ENCODE results near the gene DPF3. TPM values are rescaled to one million over a fixed set of nuclear protein-coding genes. Genes with fewer than 3 reads are reported as not detected.

The DPF3 gene
- total RNA-seq, 1 experiment from 2014 or later, result not detected

DNA sequence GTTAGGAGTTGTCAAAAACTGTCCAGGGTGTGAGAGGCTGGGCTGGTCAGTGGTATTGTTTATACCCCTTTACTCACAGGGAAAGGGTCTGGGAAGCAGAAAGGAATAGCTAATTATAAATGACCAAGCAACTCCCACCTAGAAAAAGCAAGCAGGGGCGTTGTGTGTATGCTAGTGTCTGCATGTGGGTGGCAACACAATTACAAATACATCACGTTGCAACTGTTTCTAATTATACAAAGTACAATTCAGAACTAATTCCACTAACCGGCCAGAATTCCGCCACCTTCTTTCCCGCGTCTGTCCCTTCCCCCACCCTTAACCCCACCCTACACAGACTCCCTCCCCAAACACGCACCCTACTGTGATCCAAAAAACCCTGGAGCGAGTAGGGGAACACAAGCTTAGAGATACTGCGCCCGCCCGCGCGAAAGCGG is 2.2 kb downstream of the DPF3 start:
- DNase-seq, result no peak
- Histone ChIP-seq H3K4me1 (replicated peaks; ENCODE audit: insufficient read depth) (0 out of 2 replicates have a peak, but pooled peaks cover 11% of the 10 kb centered on the region), H3K9me2 (ENCODE audit: insufficient read depth) (no peaks in the 10 kb centered on the region), H3F3A (ENCODE audit: insufficient read depth, low read depth) (no peaks in the 10 kb centered on the region), H3K27ac (no peak overlapping the region), H3K9me3 (ENCODE audit: insufficient read depth, low read depth) (no peaks in the 10 kb centered on the region), H2AFZ (no peak overlapping the region), H3K4me2 (no peak overlapping the region), H3K79me2 (ENCODE audit: low read depth) (no peaks in the 10 kb centered on the region), H3K4me3 (no peak overlapping the region), H3K36me3 (ENCODE audit: low read depth) (no peaks in the 10 kb centered on the region), H4K20me1 (ENCODE audit: insufficient read depth) (no peaks in the 10 kb centered on the region), H3K27me3 (ENCODE audit: insufficient read depth, low read depth) (peaks cover 63% of the 10 kb centered on the region)
- intact Hi-C loops (cut with micrococcal nuclease; ENCODE audit: unreplicated experiment), result no loop called here
- ChIA-PET CTCF (no interaction called here), POLR2A (ENCODE audit: unreplicated experiment) (no interaction called here)
- TF ChIP-seq EZH2 (IDR thresholded peaks at IDR 0.05; ENCODE audit: low read depth) (no peak), CTCF (conservative IDR thresholded peaks at IDR 0.05) (no peak)
- BruUV-seq (replicated peaks), result no TSS peak

DNA sequence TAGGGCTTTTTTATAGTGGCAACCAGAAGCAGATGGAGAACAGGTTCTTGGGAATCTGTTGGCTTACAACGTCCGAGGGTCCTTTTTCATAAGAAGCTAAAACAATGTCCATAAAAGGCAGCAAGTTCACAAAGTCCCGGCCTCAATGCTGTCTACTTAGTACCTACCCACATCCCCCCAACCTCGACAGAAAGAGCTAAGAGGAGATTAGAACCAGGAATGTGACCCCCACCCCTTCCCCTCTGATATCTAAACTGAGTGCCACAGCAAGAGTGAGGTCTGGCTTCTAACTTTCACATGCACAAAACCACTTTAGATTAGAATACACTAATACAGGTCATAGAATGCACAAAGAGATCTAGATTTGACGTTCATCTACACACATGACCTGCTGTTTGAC is 4.5 kb downstream of the DPF3 start:
- Histone ChIP-seq H3K36me3 (ENCODE audit: low read depth) (no peaks in the 10 kb centered on the region), H3K27me3 (ENCODE audit: insufficient read depth, low read depth) (peaks cover 64% of the 10 kb centered on the region), H3K4me2 (no peak overlapping the region), H3K9me3 (ENCODE audit: insufficient read depth, low read depth) (no peaks in the 10 kb centered on the region), H3K79me2 (ENCODE audit: low read depth) (no peaks in the 10 kb centered on the region), H3K4me3 (no peak overlapping the region), H3K9me2 (ENCODE audit: insufficient read depth) (no peaks in the 10 kb centered on the region), H4K20me1 (ENCODE audit: insufficient read depth) (no peaks in the 10 kb centered on the region), H3K27ac (no peak overlapping the region), H2AFZ (no peak overlapping the region), H3F3A (ENCODE audit: insufficient read depth, low read depth) (no peaks in the 10 kb centered on the region), H3K4me1 (replicated peaks; ENCODE audit: insufficient read depth) (0 out of 2 replicates have a peak, but pooled peaks cover 4% of the 10 kb centered on the region)
- intact Hi-C loops (cut with micrococcal nuclease; ENCODE audit: unreplicated experiment), result no loop called here
- no peak for DNase-seq
- BruUV-seq (replicated peaks), result no TSS peak
- TF ChIP-seq EZH2 (IDR thresholded peaks at IDR 0.05; ENCODE audit: low read depth), result no peak
- POLR2A ChIA-PET (ENCODE audit: unreplicated experiment), result no interaction called here
- CTCF ChIA-PET, result no interaction called here

- Histone ChIP-seq H3K9me2 (ENCODE audit: insufficient read depth) (no peaks in the 10 kb centered on the region), H3K9me3 (ENCODE audit: insufficient read depth, low read depth) (no peaks in the 10 kb centered on the region), H3K79me2 (ENCODE audit: low read depth) (no peaks in the 10 kb centered on the region), H3K27me3 (ENCODE audit: insufficient read depth, low read depth) (peaks cover 64% of the 10 kb centered on the region), H3K36me3 (ENCODE audit: low read depth) (no peaks in the 10 kb centered on the region), H3F3A (ENCODE audit: insufficient read depth, low read depth) (no peaks in the 10 kb centered on the region), H2AFZ (no peak overlapping the region), H4K20me1 (ENCODE audit: insufficient read depth) (no peaks in the 10 kb centered on the region), H3K4me3 (no peak overlapping the region), H3K4me1 (replicated peaks; ENCODE audit: insufficient read depth) (no peaks in the 10 kb centered on the region), H3K4me2 (no peak overlapping the region), H3K27ac (no peak overlapping the region)
- ChIA-PET POLR2A (ENCODE audit: unreplicated experiment) (no interaction called here), CTCF (no interaction called here)
- intact Hi-C loops (cut with micrococcal nuclease; ENCODE audit: unreplicated experiment), result no loop called here
- TF ChIP-seq CTCF (conservative IDR thresholded peaks at IDR 0.05) (no peak), EZH2 (IDR thresholded peaks at IDR 0.05; ENCODE audit: low read depth) (no peak)
- no TSS peak for BruUV-seq (replicated peaks)
- DNase-seq, result no peak
Measured at GRCh38 chr14:72888636-72889201, 5.2 kb downstream of the DPF3 start.

GRCh38 chr14:72888192-72888591 is 5.7 kb downstream of the DPF3 start:
- Histone ChIP-seq H3K4me3 (no peak overlapping the region), H4K20me1 (ENCODE audit: insufficient read depth) (no peaks in the 10 kb centered on the region), H2AFZ (no peak overlapping the region), H3F3A (ENCODE audit: insufficient read depth, low read depth) (no peaks in the 10 kb centered on the region), H3K79me2 (ENCODE audit: low read depth) (no peaks in the 10 kb centered on the region), H3K27me3 (ENCODE audit: insufficient read depth, low read depth) (peaks cover 68% of the 10 kb centered on the region), H3K4me2 (no peak overlapping the region), H3K27ac (no peak overlapping the region), H3K36me3 (ENCODE audit: low read depth) (no peaks in the 10 kb centered on the region), H3K9me3 (ENCODE audit: insufficient read depth, low read depth) (no peaks in the 10 kb centered on the region), H3K9me2 (ENCODE audit: insufficient read depth) (no peaks in the 10 kb centered on the region), H3K4me1 (replicated peaks; ENCODE audit: insufficient read depth) (no peaks in the 10 kb centered on the region)
- POLR2A ChIA-PET (ENCODE audit: unreplicated experiment), result no interaction called here
- DNase-seq, result no peak
- TF ChIP-seq EZH2 (IDR thresholded peaks at IDR 0.05; ENCODE audit: low read depth) (no peak), CTCF (conservative IDR thresholded peaks at IDR 0.05) (no peak)
- BruUV-seq (replicated peaks), result no TSS peak
- CTCF ChIA-PET, result no interaction called here
- intact Hi-C loops (cut with micrococcal nuclease; ENCODE audit: unreplicated experiment), result no loop called here
